Peyer's patch (tissue), 4 donors: ENCODE results near the gene LBX1.

Experiments
- CTCF ChIP-seq, 6 experiments: fragments of 450-650 bp in 4 of 6; fragments of 200-600 bp in 2 of 6; sonication (generic) in 1 of 6; IDR thresholded peaks; one replicate each; pipeline ENCODE4 v1.5.1; 2017 to 2019; ENCODE audit warnings: antibody characterized with exemption in 6 of 6, mild to moderate bottlenecking in 3 of 6, moderate library complexity in 1 of 6
- POLR2A ChIP-seq, 2 donors: fragments of 450-650 bp; IDR thresholded peaks; one replicate each; pipeline ENCODE4 v1.5.1; 2017; ENCODE audit warnings: antibody characterized with exemption in 2 of 2, mild to moderate bottlenecking in 2 of 2, moderate library complexity in 2 of 2

GRCh38 chr10:101273741-101274140 is 44.5 kb upstream of the LBX1 start:
- TF ChIP-seq POLR2A (IDR thresholded peaks at IDR 0.05), result no peak
- TF ChIP-seq CTCF (IDR thresholded peaks at IDR 0.05), result no peak
